Gastroesophageal sphincter (tissue), 4 donors: ENCODE measurements around the gene EPS8L3. TPM values are rescaled to one million over a fixed set of nuclear protein-coding genes. Genes with fewer than 3 reads are reported as not detected.

Experiments used
- ATAC-seq: fragments of 150-250 bp; one replicate; pipeline ENCODE4 v1.9.1; 2016; ENCODE audit warnings: mild to moderate bottlenecking, moderate library complexity
- H3K27ac ChIP-seq, 4 donors: fragments of 200-600 bp; sonication (generic) in 3 of 4; 1 replicate in 3 of 4; 2 replicates in 1 of 4; pipeline ENCODE4 v1.5.1; 2016 to 2019
- H3K27me3 ChIP-seq: fragments of 200-600 bp; sonication (generic); one replicate; pipeline ENCODE4 v1.5.1; 2019
- H3K36me3 ChIP-seq, 2 donors: fragments of 200-600 bp; sonication (generic); one replicate each; pipeline ENCODE4 v1.5.1; 2019; ENCODE audit warnings: control low read depth in 1 of 2
- H3K4me1 ChIP-seq, 3 donors: fragments of 200-600 bp; sonication (generic); 1 replicate in 2 of 3; 2 replicates in 1 of 3; pipeline ENCODE4 v1.5.1; 2016 to 2019; ENCODE audit warnings: control low read depth in 2 of 3
- H3K4me3 ChIP-seq, 2 donors: fragments of 200-600 bp; sonication (generic); one replicate each; pipeline ENCODE4 v1.5.1; 2019; ENCODE audit warnings: mild to moderate bottlenecking in 1 of 2, moderate library complexity in 1 of 2
- H3K9me3 ChIP-seq, 3 donors: fragments of 200-600 bp; sonication (generic); one replicate each; pipeline ENCODE4 v1.5.1; 2017 to 2019; ENCODE audit warnings: control low read depth in 2 of 3
- EP300 ChIP-seq: sonication (generic); formaldehyde crosslinking; IDR thresholded peaks from one replicate; pipeline ENCODE4 v1.6.1; 2017; ENCODE audit warnings: antibody characterized with exemption, mild to moderate bottlenecking
- POLR2A ChIP-seq, 2 donors: fragments of 450-650 bp; IDR thresholded peaks; one replicate each; pipeline ENCODE4 v1.6.1; 2017; ENCODE audit warnings: antibody characterized with exemption in 2 of 2, mild to moderate bottlenecking in 2 of 2, moderate library complexity in 1 of 2
- POLR2AphosphoS5 ChIP-seq: sonication (generic); formaldehyde crosslinking; IDR thresholded peaks from one replicate; pipeline ENCODE4 v1.6.1; 2017; ENCODE audit warnings: antibody characterized with exemption
- WGBS, 2 donors: methylation state at CpG; one replicate each; pipeline ENCODE4 v1.1.5; 2018; ENCODE audit warnings: low coverage in 1 of 2; 5-methylcytosine and 5-hydroxymethylcytosine counted together
- total RNA-seq, 4 donors: library from RNA; depleted of rRNA; stranded (reverse); fragments of >200 nt; gene quantifications; one replicate each; pipeline ENCODE4 v1.1.0, GENCODE V29; 2016
- TF ChIP-seq, protein P1 (sequence below), 4 experiments: fragments of 200-600 bp in 2 of 4; fragments of 450-650 bp in 2 of 4; sonication (generic) in 1 of 4; IDR thresholded peaks; one replicate each; pipeline ENCODE4 v1.5.1; 2017 to 2019; ENCODE audit warnings: antibody characterized with exemption in 4 of 4, mild to moderate bottlenecking in 2 of 4, moderate library complexity in 2 of 4

Gene EPS8L3
- total RNA-seq, 4 donors from 2014 or later, result 0.12 TPM; not detected in 3

GRCh38 chr1:109786531-109787021 lies 22.9 kb upstream of the EPS8L3 start:
- ATAC-seq, result no peak
- TF ChIP-seq POLR2AphosphoS5 (no peak), EP300 (no peak), POLR2A (IDR thresholded peaks at IDR 0.05) (no peak)
- TF ChIP-seq, protein P1, sequence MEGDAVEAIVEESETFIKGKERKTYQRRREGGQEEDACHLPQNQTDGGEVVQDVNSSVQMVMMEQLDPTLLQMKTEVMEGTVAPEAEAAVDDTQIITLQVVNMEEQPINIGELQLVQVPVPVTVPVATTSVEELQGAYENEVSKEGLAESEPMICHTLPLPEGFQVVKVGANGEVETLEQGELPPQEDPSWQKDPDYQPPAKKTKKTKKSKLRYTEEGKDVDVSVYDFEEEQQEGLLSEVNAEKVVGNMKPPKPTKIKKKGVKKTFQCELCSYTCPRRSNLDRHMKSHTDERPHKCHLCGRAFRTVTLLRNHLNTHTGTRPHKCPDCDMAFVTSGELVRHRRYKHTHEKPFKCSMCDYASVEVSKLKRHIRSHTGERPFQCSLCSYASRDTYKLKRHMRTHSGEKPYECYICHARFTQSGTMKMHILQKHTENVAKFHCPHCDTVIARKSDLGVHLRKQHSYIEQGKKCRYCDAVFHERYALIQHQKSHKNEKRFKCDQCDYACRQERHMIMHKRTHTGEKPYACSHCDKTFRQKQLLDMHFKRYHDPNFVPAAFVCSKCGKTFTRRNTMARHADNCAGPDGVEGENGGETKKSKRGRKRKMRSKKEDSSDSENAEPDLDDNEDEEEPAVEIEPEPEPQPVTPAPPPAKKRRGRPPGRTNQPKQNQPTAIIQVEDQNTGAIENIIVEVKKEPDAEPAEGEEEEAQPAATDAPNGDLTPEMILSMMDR (IDR thresholded peaks at IDR 0.05), result no peak
- H3K4me1 ChIP-seq, result peaks cover 0 to 65% (median 41%) of the 10 kb centered on the region in 3 donors
- H3K4me3 ChIP-seq, result no peak overlapping the region
- no peaks in the 10 kb centered on the region for H3K36me3 ChIP-seq
- H3K27ac ChIP-seq, result no peak overlapping the region
- no peaks in the 10 kb centered on the region for H3K27me3 ChIP-seq
- no peaks in the 10 kb centered on the region for H3K9me3 ChIP-seq
- WGBS, 2 donors, result 60 to 100% methylated on average over 1 to 3 of the region's 6 CpGs

DNA sequence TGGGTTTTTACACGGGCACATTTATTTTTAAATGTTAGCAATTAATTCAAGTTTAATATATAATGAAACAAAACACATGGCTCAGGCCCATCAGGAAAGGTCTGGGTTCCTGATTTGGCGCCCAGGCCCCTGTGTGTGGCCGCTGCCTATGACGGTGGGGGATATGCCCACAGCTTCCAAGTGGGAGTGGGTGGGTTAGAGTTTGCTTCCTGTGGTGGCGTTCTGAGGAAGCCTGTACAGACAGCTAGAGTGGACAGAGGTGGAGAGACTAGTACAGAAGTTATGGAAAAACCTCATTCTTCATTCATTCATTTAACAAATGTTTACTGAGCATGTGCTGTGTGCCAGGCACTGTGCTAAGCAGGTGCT lies 22.4 kb upstream of the EPS8L3 start:
- H3K4me1 ChIP-seq, result peaks cover 0 to 60% (median 36%) of the 10 kb centered on the region in 3 donors
- H3K36me3 ChIP-seq, result no peaks in the 10 kb centered on the region
- no peak overlapping the region for H3K4me3 ChIP-seq
- no peak overlapping the region for H3K27ac ChIP-seq
- WGBS, 2 donors, result 40 to 47% methylated on average over 4 of the region's 5 CpGs
- H3K9me3 ChIP-seq, result no peaks in the 10 kb centered on the region
- no peaks in the 10 kb centered on the region for H3K27me3 ChIP-seq
- ATAC-seq, result no peak
- TF ChIP-seq, protein P1 (IDR thresholded peaks at IDR 0.05), result no peak
- no peak for TF ChIP-seq EP300
- TF ChIP-seq POLR2AphosphoS5, result no peak
- TF ChIP-seq POLR2A (IDR thresholded peaks at IDR 0.05), result no peak

DNA sequence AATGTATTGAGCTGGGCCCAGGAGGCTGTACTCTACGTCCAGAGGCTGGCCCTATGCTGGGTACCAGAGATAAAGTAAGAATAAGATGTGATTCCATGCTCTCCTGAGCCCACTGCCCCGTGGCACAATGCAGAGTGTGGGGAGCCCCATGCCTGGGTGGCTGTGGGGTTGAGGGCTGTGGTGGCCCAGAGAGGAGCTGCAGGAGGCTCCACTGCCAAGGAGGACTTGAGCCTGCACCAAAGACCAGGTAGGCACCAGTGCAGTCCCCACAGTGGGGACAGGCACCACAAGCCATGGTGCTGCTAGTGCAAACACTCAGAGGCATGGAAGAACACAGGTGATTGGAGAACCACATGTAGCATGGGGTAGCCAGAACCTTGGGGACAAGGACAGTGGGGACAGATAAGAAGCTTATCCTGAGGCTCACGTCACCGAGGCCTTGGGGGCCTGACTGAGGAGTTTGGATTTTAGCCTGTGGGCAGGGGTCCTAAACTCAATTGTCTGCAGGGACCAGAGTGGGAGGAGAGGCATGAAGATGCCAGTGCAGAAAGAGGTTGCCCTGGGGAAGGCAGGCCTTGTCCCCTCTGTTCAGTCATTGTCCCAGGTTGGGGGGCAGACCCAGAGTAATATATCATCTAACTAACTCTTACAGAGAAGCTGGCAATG lies 21.9 kb upstream of the EPS8L3 start:
- Histone ChIP-seq H3K4me3 (no peak overlapping the region), H3K27ac (no peak overlapping the region), H3K36me3 (no peaks in the 10 kb centered on the region), H3K9me3 (no peaks in the 10 kb centered on the region), H3K4me1 (peaks cover 0 to 55% (median 32%) of the 10 kb centered on the region in 3 donors), H3K27me3 (no peaks in the 10 kb centered on the region)
- WGBS, 2 donors, result 100% methylated on average over 1 of the region's 4 CpGs; no CpG with 5 or more reads in 1 of the 2 donors
- TF ChIP-seq EP300 (no peak), POLR2AphosphoS5 (no peak), POLR2A (IDR thresholded peaks at IDR 0.05) (no peak)
- TF ChIP-seq, protein P1 (IDR thresholded peaks at IDR 0.05), result no peak
- ATAC-seq, result no peak

DNA sequence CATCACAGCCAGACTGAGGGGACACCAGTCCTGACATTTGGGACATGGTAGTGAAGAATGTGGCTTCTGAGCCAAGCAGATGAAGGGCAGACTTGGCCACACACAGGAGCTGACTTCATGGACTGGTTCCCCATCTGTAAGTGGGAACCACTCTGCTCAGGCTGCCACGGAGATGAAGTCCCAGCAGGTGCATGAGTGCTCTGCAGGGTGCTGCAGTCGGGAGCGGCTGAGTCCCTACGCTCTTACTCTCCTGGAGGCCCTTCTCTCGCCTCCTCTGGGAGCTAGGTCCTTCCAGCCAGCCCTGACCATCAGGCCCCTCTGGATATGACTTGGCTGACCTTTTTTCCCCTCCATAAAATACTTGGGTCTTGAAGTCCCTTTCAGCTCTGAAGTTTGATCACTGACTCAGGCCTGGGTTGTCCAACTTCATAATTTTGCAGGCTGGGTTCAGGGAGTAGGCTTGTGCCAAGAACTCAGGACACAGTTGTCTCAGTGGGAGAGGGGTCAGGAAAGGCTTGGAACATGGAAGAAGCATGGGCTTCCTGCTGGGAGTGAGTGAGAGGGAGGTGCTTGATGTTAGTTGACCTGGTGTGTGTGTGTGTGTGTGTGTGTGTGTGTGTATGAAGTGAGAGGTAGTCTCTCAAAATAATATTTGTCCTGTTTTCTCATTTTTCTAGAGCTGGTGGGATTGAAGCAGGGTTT lies 21.0 kb upstream of the EPS8L3 start:
- no peaks in the 10 kb centered on the region for H3K36me3 ChIP-seq
- H3K4me1 ChIP-seq, result peaks cover 0 to 48% (median 30%) of the 10 kb centered on the region in 3 donors
- TF ChIP-seq POLR2A (IDR thresholded peaks at IDR 0.05), result no peak
- no peak for TF ChIP-seq EP300
- TF ChIP-seq POLR2AphosphoS5, result no peak
- TF ChIP-seq, protein P1 (IDR thresholded peaks at IDR 0.05), result no peak
- WGBS, 2 donors, result 80% methylated on average over 4 of the region's 5 CpGs; no CpG with 5 or more reads in 1 of the 2 donors
- H3K27me3 ChIP-seq, result no peaks in the 10 kb centered on the region
- no peak for ATAC-seq
- H3K27ac ChIP-seq, result no peak overlapping the region
- H3K9me3 ChIP-seq, result no peaks in the 10 kb centered on the region
- H3K4me3 ChIP-seq, result no peak overlapping the region
